Activated CD4-positive, CD25-positive, alpha-beta regulatory T cell treated with anti-CD3 and anti-CD28 coated beads, Interleukin-2, amount 50 U/mL, for 72 hours (primary cell): ENCODE data around the gene DNAJC6.
A peak's percentile ranks its signal among the peaks of the same experiment; 100 is the strongest.
"Not testable (repeated sequence)": the region's sequence is repeated elsewhere in the genome, so short reads cannot be mapped to it uniquely, and the experiment has no call there.

Experiments
- DNase-seq: peaks from one replicate; pipeline ENCODE4 v3.0.0; 2021

The DNAJC6 gene

DNA sequence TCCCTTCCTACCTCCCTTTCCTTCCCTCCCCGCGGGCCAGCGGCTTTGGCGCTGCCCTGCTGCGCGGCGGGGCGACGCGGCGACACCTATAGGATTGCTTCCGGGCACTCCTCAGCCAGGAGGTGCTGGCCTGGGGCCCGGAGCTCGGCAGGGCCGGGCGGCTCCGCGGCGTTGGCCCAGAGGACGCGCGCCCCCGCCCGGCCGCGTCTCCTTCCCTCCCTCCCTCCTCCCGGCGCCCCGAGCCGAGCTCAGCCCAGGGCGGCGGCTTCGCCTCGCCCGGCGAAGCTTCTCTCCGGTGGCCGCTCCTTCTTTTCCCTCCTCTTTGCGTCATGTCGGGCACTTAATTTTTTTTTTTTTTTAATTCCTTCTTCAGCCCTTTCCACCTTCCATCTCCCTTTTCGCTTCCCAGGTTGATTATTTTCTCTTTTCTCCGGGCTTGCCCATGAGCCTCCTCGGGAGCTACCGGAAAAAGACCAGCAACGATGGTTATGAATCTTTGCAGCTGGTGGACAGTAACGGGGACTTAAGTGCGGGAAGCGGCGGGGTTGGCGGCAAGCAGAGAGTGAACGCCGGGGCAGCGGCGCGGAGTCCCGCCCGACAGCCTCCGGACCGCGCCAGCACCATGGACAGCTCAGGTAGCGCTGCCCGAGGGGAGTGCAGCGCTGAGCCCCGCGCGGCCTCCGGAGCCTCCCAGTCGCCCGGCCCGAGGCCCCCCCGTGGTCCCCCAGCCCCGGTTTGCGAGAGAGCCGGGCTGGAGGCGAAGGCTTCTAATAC, at the start of gene DNAJC6:
Gene DNAJC6, plus strand, starts transcription at position 240 of the 774 bp plus-strand sequence. Its CDS starts 203 bp downstream, at position 443.
- DNase-seq, result peak; percentile 62

DNA sequence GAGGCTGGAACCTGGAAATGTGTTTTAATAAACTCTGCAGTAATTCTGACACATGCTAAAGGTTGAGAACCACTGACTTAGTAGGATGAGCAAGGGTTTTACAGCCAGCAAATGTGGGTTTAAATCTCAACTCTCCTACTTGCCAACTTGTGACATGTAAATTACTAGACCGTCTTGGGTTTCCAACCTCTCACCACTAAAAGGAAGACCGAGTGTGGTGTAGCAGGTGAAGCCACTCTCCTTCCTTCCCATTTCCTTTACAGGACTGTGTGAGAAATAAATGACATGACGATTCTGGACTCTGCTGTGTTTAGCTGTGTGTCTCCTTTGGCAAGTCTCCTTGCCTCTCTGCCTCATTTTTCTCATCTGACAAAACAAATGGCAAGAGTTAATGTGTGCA, 49.5 kb upstream of the DNAJC6 start:
- DNase-seq, result no peak

DNA sequence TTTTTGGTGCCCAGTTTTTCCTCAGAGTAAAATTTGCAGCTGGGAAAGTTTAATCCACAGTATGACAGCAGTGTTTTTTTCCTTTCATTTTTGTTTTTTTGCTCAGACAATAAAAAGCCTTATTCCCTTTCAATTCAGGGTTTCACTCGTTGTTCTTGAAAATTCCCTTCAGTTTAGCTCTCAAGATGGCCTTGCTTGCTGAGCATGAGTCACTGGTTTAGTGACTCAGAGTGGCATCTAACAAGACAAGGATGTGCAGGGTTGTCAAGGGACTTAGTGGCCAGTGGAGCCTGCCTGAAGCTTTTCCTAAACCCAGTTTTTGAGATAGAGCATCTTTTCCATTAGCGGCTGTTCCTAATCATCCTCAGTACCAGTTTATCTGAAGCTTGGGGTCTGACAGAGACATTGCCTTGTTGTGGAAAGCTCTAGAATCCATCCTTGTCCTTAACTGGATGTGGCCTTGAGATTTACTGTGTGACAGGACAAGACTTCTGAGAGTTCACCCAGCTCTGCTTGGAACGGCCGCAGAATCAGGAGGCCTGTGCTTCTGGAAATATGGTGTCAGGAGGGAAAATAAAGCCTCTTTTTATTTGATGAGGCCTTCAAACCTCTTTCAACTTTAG, 48.4 kb upstream of the DNAJC6 start:
- no peak for DNase-seq

DNA sequence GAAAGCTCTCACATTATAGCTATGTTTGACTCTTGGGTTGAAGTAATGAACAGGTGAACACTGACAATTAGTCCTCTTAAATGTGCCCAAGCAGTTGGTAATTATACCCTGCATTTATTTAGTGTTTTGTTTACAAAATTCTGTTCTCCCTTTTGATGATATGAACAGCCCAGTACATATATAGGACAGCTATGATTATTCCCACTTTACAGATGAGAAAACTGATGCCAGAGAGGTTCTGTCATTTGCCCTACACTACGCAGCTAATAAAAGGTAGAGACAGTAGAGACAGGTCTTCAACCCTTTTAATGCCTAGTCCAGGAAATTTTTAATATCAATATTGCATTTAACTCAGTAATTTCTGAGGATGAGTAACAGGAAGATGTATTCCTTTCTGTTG, 46.1 kb upstream of the DNAJC6 start:
- no peak for DNase-seq

DNA sequence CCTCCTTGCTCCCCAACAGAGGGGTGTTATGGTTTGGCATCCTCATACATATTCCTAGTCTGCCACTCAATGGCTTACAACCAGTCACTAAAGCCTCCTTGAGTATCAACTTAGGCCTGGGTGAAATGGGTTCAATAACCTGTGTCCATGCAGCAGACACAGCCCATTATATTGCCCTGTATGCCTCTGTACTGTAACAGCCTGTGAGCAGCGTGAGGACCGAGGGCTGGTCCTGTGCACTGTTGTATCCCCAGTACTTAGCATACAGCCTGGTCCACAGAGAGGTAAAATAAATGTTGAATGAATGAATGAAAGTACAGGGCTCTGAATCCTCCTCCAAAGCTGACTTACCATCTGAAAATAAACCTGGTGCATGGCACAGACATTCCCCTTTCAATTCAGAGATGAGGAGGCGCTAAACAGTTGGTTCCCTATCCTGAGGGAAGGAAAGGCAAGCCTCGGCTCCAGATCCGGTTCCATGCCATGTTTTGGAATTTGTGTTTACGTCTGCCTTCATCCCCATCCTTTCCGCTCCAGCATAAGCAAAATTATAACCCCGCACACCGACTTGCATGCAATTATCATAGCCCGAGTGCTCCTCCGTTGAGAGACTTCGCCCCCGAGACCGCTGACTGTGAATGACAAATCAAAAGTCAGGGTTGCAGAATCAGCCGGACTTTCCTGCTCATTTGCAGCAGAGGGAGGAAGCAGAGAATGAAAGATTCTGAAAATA, 45.0 kb upstream of the DNAJC6 start:
- DNase-seq, result no peak

DNA sequence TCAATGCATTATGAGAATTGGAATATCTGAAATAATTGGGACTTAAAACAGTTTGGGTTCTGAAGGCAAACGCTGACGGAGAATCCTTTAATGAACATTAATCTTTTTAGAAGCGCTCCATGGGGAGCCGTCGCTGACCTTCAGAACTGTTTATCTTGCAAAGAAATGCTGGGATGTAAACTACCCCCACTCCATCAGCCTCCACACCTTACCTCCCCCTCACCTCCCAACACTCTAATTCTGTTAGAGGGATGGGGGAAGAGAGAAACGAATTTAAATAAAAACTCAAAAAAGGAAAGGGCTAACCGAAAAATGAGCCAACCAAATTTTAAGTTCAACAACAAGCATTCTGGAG, 44.1 kb upstream of the DNAJC6 start:
- no peak for DNase-seq

DNA sequence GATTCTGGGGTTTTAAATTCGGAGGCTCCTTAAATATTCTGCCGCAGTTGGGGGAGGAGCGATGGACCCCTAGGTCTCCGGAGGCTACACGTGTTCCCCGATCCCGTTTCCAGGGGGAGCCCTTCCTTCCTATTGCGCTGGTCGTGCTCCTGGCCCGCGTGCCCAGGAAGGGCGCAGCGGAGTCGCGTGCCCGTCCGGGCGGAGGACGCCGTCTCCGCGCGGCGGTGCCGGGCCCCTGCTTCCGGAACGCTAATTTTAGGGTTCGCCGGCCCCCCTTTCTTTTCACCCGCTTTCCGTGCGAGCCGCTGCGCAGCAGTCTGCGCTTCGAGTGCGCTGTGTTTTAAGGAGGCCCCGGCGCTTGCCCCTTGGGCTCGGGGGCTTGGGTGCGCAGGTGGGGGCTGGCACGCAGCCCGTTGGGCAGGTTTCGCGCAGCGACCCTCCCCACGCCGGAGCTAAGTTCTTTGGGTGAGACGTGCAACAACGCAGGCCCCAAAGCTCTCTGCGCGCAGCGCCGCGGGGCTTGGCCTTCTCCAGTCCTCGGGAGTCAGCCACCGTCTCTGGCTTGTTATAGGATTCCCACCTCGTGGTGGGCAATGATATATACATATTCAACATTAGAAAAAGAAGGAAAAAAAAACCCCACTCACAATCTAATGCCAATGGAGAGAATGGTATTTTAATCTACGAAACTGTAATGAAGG, 43.5 kb upstream of the DNAJC6 start:
- peak; percentile 34 for DNase-seq

DNA sequence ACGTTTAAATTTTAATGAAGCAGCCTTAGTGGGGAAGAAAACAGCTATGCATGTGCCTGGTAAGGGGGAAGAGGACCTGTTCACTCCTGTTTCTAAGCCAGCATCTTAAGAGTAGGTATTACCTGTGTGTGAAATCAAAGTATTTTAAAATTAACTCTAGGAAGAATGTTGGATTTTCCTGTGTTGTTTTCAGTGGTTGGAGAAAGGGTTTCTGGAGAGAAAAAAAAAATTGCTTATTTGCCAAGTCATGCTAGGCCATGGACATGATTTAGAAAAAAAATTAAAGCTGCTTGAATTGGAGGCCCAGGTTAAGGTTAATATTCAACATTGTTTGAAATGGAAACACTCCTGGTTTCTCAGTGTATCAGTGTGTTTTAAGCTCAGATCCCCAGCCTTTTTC, 42.9 kb upstream of the DNAJC6 start:
- no peak for DNase-seq

DNA sequence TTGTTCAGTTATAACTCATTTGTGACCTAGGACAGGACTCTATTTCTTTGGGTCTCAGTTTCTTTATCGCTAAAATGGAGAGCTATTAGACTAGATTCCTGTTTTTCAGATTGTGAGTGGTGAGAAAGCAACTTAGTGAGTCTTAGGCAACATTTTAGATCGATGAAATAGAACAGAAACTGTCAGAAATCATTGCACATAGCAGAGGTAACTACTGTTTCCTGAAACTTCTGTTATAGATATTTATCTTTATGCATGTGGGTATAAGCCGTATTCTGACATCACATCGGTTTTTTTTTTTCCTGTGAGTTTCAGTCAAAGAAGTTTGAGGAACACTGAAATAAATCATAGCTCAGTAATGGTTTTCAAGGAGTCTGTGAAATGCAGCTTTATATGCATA, 42.1 kb upstream of the DNAJC6 start:
- DNase-seq, result no peak

DNA sequence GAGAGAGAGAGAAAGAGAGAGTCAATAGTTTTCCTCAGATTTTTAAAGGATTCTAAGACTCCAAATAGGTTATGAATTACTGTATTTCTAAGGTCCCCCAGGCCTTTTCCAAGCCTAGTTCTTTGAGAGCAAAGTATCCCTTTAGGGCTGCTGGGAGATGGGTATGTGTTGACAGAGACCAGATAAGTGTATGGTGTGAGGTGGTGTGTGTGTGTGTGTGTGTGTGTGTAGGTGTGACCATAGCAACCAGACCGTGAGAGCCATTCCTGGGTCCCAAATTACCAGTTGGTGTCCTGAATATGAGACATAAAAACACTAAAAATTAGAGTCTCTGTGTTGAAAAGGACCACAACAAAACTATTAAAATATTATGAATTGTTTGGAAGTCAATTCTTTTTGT, 41.7 kb upstream of the DNAJC6 start:
- no peak for DNase-seq

DNA sequence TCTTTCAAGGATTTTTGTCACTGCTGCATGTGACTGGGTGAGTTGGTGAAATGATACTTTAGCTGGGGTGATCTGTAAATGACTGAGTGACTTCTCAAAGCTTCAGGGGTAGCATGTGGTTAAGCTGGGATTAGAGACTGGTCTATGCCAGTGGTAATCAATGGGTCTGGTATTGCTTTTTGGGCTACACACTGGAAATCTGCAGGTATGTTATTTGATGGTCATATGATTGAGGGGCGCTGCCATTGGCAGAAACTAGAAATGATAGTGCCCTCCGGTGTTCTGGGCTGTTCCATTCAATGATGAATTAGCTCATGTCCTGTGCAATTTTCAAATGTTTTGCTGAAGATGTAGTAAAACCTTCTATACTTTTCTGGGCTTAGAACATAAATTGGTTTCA, 39.7 kb upstream of the DNAJC6 start:
- no peak for DNase-seq

DNA sequence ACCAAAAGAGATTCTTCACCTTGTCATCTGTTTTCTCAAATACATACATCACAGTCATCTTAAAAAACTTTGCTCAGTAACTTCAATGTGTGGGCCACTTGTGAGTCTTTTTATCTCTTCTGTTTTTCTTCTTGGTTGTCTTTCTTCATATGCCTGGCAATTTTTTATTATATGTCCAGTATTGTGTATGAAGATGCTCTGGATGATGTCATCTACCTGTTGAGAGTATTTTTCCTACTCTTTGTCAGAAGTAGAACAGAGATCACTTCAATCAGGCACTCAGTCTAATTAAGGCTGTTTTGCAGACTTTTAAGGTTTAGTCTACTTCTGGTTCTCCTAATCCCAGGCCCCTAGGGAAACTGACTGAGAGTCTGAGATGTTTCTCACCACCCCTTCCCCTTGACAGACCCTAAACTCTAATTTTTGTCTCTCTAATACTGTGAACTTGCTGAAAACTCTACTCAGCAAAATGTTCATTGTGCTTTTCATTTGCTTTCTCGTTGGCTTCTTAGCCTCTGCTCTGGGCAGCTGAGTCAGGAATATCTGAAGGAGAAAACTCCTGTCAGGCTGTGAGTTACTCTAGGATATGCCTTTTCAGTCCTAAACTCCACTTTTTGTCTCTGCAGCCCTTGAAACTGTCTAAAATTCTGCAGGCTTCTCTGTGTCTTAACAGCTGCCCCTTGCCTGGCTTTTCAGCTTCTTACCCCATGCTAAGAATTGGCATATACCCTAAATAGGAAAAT, 33.0 kb upstream of the DNAJC6 start:
- no peak for DNase-seq

DNA sequence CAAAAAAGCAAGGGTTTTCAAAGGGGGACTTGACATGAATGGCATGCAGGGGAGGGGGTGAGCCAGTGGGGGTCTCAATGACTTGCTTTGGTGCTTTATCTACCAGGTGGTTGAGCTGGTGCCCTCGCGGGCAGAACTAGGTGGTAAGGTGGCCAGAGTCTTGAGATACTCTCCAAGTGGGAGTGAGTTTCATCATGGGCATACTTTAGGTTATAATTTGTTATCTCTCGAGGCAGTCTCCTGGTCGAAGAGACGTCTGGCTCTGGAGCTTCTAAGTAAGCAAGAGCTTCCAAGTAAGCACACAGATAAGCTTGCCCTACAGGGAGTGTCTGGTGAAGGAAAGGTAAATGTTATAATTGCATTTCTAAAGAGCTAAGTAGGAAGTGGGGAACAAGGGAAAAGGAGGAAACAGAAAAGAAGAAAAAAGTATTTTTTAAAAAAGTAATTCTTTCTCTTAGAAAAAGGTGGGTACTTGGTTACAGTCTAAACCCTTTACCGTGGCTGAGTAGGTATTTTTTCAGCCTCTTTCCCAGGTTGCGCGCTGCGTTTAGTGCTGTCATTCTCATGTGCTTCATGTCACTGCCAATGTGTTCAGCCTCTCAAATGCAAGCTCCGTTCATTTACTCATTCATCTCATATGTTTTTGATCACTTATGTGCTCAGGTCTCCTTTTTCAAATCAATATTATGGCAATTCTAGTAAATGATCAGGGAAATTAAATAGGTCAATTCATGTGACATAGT, 31.6 kb upstream of the DNAJC6 start:
- DNase-seq, result no peak

DNA sequence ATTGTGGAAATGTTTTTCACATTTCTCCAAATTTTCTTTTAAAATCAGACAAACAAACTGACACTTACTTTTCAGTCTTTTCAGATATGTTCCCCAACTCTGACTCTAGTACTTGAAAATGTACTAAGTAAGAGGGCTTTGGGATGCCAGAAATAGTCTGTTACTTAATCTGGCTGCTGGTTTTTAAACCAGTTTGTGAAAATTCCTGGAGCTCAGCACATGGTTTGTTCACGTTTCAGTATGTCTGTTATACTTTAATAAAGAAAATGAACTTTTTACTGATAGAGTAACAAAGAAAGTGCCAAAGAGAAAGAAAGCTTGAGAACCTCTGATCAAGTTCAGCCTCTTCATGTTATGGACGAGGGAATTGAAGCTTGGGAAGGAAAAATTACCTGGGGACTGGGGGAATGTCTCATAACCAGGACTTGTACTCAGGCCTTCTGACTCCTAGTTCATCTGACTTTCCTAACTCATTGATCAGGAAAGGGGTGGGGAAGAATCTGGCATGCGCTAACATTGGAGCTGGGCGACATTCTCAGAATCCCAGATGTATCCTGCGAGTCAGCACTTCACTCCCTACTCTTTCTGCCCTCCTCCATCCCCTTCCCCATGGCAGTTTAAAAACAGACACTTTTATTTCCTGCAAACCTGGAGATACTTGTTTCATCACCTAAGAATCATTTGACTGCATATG, 30.8 kb upstream of the DNAJC6 start:
- no peak for DNase-seq

DNA sequence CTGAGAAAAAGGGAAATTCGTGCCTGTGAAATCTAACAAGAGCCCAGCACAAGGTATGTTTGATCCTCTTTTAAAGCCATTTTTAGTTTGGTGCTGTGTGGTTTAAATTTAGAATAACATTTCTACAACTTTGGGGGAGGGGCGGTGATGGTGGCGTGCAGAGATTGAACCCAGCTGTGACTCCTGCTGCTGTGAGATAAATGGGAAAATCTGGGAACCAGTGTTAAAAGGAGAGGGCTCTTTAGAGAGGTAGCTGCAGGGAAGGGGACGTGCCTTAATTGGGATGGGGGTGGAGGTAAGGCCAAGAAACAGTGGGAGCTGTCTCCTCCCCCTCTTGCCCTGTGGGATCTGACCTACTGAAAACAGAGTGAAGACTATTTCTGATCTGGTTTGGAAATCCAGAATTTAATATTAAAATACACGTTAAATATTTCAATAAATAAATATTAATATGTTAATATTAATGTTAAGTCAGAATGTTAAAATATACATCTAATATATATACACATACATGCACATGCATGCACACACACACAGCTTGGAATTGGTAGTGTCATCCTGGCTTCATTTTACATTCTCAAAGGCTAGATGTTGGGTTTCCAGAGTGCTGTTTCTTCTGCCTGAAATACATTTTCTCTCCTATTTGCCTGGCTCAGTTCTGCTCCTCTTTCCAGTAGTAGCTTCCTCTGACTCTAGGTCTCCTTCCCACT, 30.1 kb upstream of the DNAJC6 start:
- DNase-seq, result no peak

DNA sequence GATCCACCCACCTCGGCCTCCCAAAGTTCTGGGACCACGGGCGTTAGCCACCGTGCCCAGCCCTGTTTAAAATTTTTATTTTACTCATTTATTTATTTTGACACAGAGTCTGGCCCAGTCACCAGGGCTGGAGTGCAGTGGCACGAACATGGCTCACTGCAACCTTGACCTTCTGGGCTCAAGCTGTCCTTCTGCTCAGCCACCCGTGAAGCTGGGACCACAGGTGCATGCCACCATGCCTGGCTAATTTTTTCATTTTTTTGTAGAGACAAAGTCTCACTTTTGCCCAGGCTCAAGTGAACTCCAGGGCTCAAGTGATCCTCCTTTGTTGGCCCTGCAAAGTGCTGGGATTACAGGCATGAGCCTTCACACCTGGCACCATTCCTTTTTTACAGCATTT, 27.5 kb upstream of the DNAJC6 start:
- no peak for DNase-seq

DNA sequence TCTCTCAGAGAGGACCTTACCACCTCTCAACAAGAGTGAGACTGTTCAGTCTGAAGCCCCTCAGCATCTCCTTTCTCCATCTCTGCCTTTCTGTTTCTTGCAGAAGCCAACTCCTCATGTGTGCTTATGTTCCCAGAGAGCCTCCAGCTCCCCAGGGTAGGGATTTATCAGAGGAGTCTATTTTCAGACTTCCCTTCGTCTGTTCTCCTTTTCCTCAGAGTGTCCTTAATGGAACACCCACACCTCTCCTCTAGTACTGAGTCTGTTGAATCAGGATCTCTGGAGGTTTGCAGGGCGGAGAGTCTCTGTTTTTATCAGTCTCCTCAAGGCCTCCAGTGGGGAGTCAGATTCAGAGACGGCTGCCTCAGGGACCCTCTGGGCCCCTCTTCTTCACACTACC, 25.1 kb upstream of the DNAJC6 start:
- no peak for DNase-seq

DNA sequence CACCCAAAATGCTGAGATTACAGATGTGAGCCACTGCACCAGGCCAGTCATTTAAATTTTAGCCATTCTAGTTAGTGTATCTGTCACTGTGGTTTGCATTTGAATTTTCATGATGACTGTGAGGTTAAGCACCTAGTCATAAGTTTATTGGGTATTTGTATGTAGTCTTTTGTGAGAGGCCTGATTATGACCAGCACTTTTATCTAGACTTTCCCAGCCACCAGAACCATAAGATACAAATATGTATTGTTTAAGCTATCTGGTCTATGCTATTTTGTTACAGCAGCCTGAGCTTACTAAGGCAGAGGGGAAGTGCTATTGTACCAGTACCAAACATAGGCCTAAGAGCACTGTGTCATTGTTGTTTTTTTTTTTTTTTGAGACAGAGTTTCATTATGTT, 19.9 kb upstream of the DNAJC6 start:
- DNase-seq, result no peak

DNA sequence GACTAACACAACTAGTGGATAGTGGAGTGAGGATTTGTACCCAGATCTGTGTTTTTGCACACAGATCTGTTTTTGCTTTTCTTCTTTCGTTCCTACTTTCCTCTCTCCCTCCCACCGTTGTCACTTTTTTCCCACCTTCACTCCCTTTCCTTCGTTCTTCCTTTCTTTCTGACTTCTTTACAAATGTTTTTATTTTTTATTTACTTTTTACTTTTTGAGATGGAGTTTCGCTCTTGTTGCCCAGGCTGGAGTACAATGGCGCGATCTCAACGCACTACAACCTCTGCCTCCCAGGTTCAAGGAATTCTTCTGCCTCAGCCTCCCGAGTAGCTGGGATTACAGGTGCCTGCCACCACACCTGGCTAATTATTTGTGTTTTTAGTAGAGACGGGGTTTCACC, 17.5 kb upstream of the DNAJC6 start:
- DNase-seq, result not testable (repeated sequence)

DNA sequence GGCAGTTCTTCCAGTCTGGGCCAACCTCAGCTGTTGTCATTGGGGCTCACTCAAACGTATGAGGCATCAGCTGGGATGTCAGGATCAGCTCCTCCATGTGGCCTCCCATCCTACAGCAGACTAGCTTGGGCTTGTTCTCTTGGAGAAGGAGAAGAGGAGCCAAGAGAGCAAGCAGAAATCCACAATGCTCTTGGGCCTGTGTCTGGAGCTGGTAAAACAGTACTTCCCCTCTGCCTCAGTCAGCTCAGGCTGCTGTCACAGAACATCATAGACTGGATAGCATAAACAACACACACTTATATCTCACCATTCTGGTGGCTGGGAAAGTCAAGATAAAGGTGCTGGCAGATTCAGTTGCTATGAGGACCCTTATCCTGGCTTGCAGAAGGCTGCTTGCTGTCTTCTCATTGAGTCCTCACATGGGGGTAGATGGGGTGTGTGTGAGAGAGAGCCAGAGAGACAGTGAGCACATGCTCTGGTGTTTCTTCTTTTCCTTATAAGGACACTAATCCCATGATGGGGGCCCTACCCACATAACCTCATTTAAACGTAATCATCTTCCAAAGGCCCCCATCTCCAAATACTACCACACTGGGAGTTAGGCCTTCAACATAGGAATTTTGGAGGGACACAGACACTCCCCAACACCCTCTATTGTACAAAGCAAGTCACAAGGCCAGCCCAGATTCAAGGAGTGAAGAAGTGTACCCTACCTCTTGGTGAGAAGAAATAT, 16.3 kb upstream of the DNAJC6 start:
- DNase-seq, result no peak
